Retina (tissue), 1 donor: Measurements from ENCODE around the gene MYO18A.
A peak's percentile ranks its signal among the peaks of the same experiment; 100 is the strongest.
"Not testable (repeated sequence)": the region's sequence is repeated elsewhere in the genome, so short reads cannot be mapped to it uniquely, and the experiment has no call there.

Experiments
- DNase-seq: peaks from one replicate; pipeline ENCODE4 v3.0.0-alpha.2; 2016

MYO18A gene

DNA sequence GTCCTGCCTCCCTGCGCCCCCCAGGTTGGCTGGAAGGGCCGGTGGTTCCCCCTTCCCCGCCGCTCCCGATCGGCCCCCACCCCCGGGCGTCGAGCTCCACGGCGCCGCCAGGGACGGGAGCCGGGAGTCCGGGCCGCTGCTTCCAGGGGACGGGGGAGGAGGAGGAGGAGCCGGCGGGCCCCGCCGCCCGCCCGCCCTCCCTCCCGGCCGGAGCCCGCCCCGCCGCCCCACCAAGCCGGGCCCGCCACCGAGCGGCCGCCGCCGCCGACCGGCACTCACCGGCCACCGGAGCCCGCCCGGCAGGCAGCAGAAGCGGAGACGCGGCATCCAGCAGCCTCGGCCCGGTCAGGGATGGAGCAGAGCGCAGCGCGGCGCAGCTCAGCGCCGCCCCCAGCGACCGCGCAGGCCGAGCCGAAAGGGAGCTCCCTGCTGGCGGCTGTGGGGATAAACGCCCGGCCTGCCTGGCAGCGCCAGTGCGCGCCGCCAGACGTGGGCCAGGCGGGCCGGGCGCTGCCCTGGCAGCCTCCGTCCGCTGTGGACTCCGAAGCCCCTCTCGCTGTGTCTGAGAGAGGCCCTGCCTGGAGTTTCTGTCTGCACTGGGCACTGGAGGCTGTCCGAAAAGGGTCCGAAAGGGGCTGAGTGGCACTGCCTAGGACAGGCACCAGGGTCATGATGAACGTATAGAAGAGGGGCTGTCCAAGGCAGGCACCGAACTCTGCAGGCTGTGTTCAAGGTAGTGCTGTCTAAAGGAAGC is at the start of gene MYO18A:
Gene MYO18A, minus strand, starts transcription at position 365 of the 754 bp plus-strand sequence. CDS start 13,458 bp downstream, outside the sequence.
- peak; percentile 93 for DNase-seq

GRCh38 chr17:29225396-29225795 is 45.2 kb upstream of the MYO18A start:
- DNase-seq = no peak

DNA sequence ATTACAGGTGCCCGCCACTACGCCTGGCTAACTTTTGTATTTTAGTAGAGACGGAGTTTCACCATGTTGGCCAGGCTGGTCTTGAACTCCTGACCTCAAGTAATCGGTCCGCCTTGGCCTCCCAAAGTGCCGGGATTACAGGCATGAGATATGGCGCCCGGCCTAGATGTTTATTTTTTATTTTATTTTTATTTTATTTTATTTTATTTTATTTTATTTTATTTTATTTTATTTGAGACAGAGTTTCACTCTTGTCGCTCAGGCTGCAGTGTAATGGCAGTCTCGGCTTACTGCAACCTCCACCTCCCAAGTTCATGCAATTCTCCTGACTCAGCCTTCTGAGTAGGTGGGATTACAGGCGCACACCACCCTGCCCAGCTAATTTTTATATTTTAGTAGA is 41.1 kb upstream of the MYO18A start:
- not testable (repeated sequence) for DNase-seq

DNA sequence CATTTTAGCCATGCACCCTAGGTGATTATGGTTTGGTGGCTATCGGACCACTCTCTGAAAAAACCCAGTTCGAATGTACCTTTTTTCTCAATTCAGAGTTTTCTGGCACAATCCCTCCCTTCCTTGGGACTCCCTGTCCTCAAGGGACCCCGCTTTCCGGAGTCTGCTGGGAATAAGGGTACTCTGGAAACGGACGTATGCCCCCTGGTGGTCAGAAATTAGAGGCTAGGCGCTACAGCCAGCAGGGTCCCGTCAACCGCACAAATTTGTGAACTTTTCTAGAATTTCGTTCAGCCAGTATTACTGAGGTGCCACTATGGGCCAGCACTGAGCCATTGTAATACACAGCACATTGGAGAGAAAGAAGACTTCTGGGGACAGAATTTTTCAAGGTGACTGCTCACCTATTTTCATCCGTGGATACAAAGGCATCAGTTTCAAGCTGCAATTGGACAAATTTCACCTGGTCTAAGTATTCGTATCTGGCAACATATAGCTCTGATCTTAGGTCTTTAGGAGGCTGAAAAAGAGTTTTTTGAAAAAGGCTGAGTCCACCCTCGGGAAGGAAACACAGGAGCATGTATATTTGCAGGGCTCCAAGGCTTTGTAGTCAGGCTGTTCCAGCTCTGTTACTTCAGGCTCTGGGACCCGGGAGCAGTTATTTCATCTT is 39.3 kb upstream of the MYO18A start:
- peak; percentile 77 for DNase-seq

DNA sequence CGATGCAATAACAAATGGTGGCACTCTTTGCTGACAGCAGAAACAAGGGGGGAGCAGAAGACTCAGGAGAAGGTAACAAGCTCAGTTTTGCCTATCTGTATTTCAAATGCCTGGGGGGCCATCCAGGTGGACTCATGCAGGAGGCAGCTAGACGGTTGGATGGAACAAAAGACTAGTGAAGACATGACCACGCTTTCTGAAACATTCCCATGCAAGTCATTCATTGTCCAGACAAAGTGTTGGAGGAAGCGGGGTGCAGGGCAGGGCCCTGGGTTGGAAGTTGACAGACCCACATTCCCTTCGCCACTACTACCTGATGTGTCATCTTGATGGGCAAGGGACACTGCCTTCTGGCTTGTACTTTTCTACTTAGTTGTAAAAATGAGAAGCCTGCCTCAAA is 36.7 kb upstream of the MYO18A start:
- DNase-seq = no peak

- no peak for DNase-seq
Observed at GRCh38 chr17:29216181-29216580, 36.0 kb upstream of the MYO18A start.

DNA sequence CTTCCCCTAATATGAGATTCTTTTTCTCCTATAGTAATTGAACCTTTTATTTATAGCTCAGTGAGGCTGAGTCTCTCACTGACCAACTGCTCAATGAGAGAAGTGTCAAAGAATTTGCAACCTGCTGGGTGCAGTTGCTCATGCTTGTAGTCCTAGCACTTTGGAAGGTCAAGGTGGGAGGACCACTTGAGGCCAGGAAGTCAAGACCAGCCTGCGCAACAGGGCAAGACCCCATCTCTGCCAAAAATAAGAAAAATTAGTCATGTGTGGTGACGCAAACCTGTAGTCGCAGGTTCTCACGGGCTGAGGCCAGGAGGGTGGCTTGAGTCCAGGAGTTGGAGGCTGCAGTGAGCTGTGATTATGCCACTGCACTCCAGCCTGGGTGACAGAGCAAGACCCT is 35.5 kb upstream of the MYO18A start:
- DNase-seq = no peak

GRCh38 chr17:29215174-29215573 is 35.0 kb upstream of the MYO18A start:
- no peak for DNase-seq

- no peak for DNase-seq
Observed at GRCh38 chr17:29214215-29215146, 34.3 kb upstream of the MYO18A start.

GRCh38 chr17:29212681-29213121 is 32.5 kb upstream of the MYO18A start:
- no peak for DNase-seq

- DNase-seq = no peak
Observed at GRCh38 chr17:29212094-29212631, 32.0 kb upstream of the MYO18A start.

DNA sequence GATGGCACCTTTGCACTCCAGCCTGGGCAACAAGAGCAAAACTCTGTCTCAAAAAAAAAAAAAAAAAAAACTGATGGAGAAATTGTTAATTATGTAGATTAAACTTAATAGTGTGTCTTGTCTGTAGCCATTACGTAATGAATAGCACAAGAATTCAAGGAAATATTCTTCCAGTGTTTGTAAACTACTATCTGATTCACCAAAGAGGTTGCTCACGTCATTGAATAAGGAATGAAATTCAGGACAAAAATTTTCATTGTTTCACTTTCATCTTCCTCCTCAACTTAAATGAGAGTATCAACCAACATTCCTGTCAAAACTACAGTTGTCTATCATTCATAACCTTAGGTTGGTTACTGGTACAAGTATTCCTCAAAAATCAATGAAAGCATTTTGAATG is 30.7 kb upstream of the MYO18A start:
- no peak for DNase-seq

GRCh38 chr17:29209073-29209472 is 28.9 kb upstream of the MYO18A start:
- no peak for DNase-seq

DNA sequence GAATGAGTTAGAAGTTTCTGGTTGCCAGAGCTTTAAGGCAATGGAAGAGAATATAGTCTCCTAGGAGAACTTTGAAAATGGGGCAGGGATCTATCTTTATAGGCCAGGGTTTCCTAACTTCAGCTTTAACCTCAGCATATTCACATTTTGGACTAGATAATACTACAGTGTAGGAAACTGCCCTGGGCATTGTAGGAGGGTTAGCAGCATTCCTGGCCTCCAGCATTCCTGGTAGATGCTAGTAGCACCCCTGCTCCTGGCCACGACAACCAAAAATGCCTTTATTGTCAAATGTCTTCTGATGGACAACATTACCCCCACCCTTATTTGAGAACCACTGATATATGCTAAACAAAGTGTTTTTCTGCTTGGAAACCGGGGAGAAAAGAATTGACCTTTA is 27.8 kb upstream of the MYO18A start:
- DNase-seq = no peak

- no peak for DNase-seq
Observed at GRCh38 chr17:29205047-29205446, 24.8 kb upstream of the MYO18A start.

- not testable (repeated sequence) for DNase-seq
Observed at GRCh38 chr17:29204068-29204804, 24.0 kb upstream of the MYO18A start.

- no peak for DNase-seq
Observed at GRCh38 chr17:29197516-29198272, 17.5 kb upstream of the MYO18A start.

- DNase-seq = no peak
Observed at GRCh38 chr17:29196769-29197515, 16.7 kb upstream of the MYO18A start.

DNA sequence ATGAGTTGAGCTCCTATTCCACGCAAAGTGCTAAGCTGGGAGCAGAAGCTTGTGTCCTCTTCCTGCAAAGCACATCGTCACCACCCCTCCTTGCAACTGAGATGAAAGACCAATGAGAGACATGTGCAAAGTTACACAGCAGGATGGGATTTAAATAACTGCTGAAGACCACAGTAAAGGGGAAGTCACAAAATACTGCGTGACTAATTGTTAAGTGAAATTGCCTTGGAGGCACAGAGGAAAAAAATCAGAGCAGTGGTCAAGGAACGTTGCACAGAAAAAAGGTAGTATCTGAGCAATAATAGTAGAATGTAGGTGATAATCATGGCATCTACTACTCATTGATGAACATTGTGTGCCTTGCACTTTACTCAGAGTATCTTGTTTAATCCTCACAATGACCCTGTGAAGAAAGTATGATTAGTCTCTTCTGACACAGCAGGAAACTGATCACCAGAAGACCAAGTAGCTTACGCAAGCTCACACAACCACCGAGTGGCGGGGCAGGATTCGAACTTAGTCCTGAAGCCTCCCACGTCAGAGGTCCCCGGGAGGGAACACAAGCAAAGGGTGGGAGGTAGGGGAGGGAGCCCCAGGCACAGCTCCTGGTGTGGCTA is 15.4 kb upstream of the MYO18A start:
- no peak for DNase-seq

DNA sequence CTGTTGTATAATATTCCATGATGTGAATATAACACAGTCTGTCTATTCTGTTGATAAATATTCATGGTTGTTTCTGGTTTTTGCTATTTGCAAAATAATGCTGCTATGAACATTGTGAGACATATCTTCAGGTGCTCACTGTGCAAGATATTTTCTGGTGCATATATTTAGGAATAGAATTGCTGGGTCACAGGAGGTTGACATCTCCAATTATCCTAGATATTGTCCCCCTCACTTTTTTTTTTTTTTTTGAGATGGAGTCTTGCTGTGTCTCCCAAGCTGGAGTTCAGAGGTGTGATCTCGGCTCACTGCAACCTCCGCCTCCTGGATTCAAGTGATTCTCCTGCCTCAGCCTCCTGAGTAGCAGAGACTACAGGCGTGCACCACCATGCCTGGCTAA is 14.5 kb upstream of the MYO18A start:
- no peak for DNase-seq
